Endothelial cell (in vitro differentiated cells): ENCODE results near the gene C8A. TPM values are rescaled to one million over a fixed set of nuclear protein-coding genes. Genes with fewer than 3 reads are reported as not detected.

ENCODE experiments used
- DNase-seq: peaks from one replicate; pipeline ENCODE4 v3.0.0; 2021; ENCODE audit warnings: low spot score
- H3K27ac Mint-ChIP-seq: one replicate; pipeline ENCODE4 v1.8.0; 2021; ENCODE audit warnings: mixed read lengths, inconsistent platforms; ENCODE audit not compliant: unreplicated experiment
- H3K27me3 Mint-ChIP-seq: one replicate; pipeline ENCODE4 v1.8.0; 2021; ENCODE audit warnings: mild to moderate bottlenecking, moderate library complexity, mixed read lengths, inconsistent platforms; ENCODE audit not compliant: unreplicated experiment
- H3K36me3 Mint-ChIP-seq: one replicate; pipeline ENCODE4 v1.8.0; 2021; ENCODE audit warnings: mild to moderate bottlenecking, low read depth, mixed read lengths, inconsistent platforms; ENCODE audit not compliant: unreplicated experiment
- H3K4me1 Mint-ChIP-seq: one replicate; pipeline ENCODE4 v1.8.0; 2021; ENCODE audit warnings: mild to moderate bottlenecking, mixed read lengths, inconsistent platforms; ENCODE audit not compliant: unreplicated experiment
- H3K4me3 Mint-ChIP-seq: one replicate; pipeline ENCODE4 v1.8.0; 2021; ENCODE audit warnings: mild to moderate bottlenecking, mixed read lengths, inconsistent platforms; ENCODE audit not compliant: unreplicated experiment
- H3K9me3 Mint-ChIP-seq: one replicate; pipeline ENCODE4 v1.8.0; 2021; ENCODE audit warnings: mixed read lengths, inconsistent platforms; ENCODE audit not compliant: unreplicated experiment
- CTCF ChIP-seq: fragments of 200-600 bp; sonication (generic); IDR thresholded peaks from one replicate; pipeline ENCODE4 v1.5.0; 2021; ENCODE audit warnings: antibody characterized with exemption; ENCODE audit not compliant: unreplicated experiment
- total RNA-seq: library from RNA; stranded (reverse); fragmentation: NEBNext Ultra II Directional; extraction: Animal tissue kit (Norgen Biotek cat#: 25700); gene quantifications from one replicate; pipeline ENCODE4 v1.2.1, GENCODE V29; 2021; ENCODE audit not compliant: unreplicated experiment

The C8A gene
- total RNA-seq, 1 donor from 2014 or later: not detected

GRCh38 chr1:56836359-56836758 lies 18.2 kb upstream of the C8A start:
- TF ChIP-seq CTCF: no peak
- no peaks in the 10 kb centered on the region for H3K9me3 Mint-ChIP-seq
- H3K27ac Mint-ChIP-seq: no peak overlapping the region
- no peaks in the 10 kb centered on the region for H3K36me3 Mint-ChIP-seq
- H3K4me1 Mint-ChIP-seq: no peaks in the 10 kb centered on the region
- H3K4me3 Mint-ChIP-seq: no peak overlapping the region
- no peak for DNase-seq
- H3K27me3 Mint-ChIP-seq: no peaks in the 10 kb centered on the region

DNA sequence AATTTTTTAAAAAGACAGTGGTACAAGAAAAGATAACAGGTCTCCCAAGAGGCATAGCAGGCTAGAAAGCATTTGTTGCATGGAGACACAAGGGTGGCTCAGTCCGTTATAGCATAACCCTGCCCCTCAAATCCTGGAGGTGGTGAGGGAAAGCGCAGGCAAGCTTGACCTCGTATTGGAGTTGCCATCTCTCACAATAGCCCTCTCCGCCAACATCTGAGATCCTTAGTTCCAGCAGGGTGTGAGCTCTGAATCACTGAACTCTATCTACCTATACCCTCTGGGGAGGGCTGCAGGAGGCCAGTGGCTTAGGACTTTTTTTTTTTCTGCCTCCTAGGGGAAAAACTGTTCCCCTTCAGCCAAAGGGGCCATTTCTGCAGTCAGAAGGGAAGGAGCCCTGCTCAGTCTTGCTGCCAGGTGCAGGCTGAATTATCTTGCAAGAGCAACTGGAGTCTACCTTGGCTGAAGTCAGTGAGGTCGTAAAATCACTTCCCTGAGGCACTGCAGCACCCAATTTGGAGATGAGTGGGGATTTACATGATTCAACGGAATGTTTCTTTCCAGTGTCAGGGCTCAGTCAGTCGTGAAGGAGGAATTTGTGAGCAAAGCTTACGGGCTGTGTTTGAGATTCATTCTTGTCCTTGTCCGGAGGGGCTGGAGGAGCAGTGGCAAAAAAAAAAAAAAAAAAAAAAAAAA lies 17.2 kb upstream of the C8A start:
- Mint-ChIP-seq H3K36me3 (no peaks in the 10 kb centered on the region), H3K4me1 (no peaks in the 10 kb centered on the region), H3K9me3 (no peaks in the 10 kb centered on the region), H3K27me3 (no peaks in the 10 kb centered on the region), H3K27ac (no peak overlapping the region), H3K4me3 (no peak overlapping the region)
- no peak for DNase-seq
- TF ChIP-seq CTCF: no peak

DNA sequence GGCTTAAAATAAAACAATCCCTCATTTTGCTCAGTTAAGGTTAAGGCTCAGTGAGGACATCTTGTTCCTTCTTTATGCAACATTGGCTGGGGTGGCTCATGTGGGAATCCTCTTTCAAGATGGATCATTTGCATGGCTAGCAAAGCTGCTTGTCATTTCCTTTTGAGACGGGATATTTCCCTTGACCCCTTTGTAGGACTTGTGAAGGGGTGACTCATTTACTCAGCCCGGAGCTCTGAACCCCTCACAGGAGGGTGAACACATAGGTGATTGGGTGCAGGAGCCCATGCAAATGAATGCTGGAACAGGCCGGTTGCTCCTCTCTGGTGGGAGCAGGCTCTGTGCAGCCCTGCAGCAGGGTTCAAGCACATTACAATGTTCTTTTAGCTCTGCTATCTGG lies 15.8 kb upstream of the C8A start:
- no peak for TF ChIP-seq CTCF
- H3K9me3 Mint-ChIP-seq: no peaks in the 10 kb centered on the region
- DNase-seq: no peak
- no peak overlapping the region for H3K27ac Mint-ChIP-seq
- no peak overlapping the region for H3K4me3 Mint-ChIP-seq
- H3K4me1 Mint-ChIP-seq: no peaks in the 10 kb centered on the region
- H3K27me3 Mint-ChIP-seq: no peaks in the 10 kb centered on the region
- H3K36me3 Mint-ChIP-seq: no peaks in the 10 kb centered on the region

DNA sequence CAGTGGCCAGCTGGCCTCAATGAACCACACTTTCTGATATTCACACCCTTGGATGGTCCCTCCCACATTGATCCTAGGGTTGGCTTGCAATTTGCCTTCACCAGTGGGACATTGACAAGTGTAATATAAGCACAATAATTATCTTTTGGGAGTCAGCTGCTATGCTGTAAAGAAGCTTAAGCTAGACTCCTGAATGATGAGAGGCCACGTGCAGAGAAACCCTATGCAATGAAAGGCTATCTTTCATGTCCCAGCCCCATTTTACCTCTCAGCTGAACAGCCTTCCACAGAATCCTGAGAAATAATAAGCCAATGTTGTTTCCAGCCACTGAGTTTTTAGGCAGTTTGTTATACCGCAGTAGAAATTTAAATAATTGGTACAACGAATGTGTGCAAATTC lies 11.1 kb upstream of the C8A start:
- no peak for DNase-seq
- H3K27me3 Mint-ChIP-seq: no peaks in the 10 kb centered on the region
- no peaks in the 10 kb centered on the region for H3K9me3 Mint-ChIP-seq
- no peaks in the 10 kb centered on the region for H3K4me1 Mint-ChIP-seq
- no peak overlapping the region for H3K4me3 Mint-ChIP-seq
- no peaks in the 10 kb centered on the region for H3K36me3 Mint-ChIP-seq
- TF ChIP-seq CTCF: no peak
- no peak overlapping the region for H3K27ac Mint-ChIP-seq

DNA sequence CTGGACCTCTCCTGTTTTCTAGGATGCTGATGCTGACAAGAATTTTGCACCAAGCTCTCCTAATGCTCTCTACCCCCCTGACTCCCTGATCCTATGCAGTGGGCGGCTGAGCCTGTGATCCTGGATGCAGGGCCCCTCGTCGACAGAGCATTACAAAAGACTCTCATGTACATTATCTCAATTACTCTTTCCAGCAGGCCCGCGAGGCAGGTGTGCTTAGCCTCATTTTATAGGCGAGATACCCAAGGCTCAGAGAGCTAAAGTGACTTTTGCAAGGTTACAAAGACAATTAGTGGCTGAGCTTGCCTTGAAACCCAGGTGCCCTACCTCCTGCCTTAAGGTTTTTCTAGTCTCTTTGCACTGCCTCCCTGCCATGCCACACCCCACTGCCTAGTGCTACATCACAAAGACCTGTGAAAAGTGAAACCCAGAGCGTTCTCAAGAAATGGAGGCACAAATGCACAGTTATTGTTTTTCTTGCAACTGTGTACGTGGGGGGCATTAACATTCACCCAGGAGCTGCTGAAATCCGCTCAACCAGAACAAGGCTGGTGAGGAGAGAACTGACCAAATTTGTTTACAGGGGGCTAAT lies 10.0 kb upstream of the C8A start:
- Mint-ChIP-seq H3K4me3 (no peak overlapping the region), H3K36me3 (no peaks in the 10 kb centered on the region), H3K4me1 (no peaks in the 10 kb centered on the region), H3K9me3 (no peaks in the 10 kb centered on the region), H3K27ac (no peak overlapping the region), H3K27me3 (peaks cover 2% of the 10 kb centered on the region)
- DNase-seq: no peak
- no peak for TF ChIP-seq CTCF
